ENCODE measurements around the gene DNAJA3.

GRCh38 chr16:4376126-4376892 is 49.4 kb upstream of the DNAJA3 start:
- TF ChIP-seq, protein P1, sequence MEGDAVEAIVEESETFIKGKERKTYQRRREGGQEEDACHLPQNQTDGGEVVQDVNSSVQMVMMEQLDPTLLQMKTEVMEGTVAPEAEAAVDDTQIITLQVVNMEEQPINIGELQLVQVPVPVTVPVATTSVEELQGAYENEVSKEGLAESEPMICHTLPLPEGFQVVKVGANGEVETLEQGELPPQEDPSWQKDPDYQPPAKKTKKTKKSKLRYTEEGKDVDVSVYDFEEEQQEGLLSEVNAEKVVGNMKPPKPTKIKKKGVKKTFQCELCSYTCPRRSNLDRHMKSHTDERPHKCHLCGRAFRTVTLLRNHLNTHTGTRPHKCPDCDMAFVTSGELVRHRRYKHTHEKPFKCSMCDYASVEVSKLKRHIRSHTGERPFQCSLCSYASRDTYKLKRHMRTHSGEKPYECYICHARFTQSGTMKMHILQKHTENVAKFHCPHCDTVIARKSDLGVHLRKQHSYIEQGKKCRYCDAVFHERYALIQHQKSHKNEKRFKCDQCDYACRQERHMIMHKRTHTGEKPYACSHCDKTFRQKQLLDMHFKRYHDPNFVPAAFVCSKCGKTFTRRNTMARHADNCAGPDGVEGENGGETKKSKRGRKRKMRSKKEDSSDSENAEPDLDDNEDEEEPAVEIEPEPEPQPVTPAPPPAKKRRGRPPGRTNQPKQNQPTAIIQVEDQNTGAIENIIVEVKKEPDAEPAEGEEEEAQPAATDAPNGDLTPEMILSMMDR (IDR thresholded peaks at IDR 0.05; ENCODE audit: low read length): no peak
- TF ChIP-seq EZH2 (optimal IDR thresholded peaks at IDR 0.05; ENCODE audit: low read depth, low read length): no peak

Data from MM.1S (cell line).